ENCODE measurements around the gene TMEM63A. TPM values are rescaled to one million over a fixed set of nuclear protein-coding genes. Genes with fewer than 3 reads are reported as not detected.

Gene TMEM63A
- polyA plus RNA-seq, 1 of the 3 experiments (the other 2 are of a cell fraction), result 13.5 TPM

DNA sequence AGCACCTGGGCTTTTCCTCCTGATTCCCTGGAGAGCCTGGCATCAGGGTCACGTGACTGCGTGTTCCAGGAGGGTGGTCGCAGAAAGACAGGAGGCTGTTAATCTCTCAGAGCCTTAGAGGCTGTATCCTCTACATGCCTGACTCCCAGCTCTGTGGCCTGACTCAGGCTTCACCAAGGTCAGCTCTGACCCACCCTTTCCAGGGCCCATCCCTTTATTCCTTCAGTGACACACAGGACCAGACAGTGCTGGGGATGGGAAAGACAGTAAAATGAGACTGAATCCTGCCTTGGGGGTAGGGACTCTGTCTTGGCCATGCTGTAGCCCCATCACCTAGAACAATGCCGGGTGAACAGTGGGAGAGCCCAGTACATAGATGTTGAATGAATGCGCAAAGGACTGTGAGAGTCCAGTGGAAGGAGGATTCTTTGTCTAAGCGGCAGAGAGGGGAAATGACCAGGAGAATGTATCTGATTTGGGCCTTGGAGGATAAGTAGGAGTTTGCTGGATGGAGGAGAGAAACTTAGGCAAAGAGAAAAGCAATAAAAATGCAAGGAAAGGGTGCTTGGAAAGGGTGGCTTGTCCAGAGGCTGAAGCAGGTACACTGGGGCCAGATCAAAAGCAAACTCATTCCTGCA lies 39.3 kb downstream of the TMEM63A start (continued):
- no peak for TF ChIP-seq CHD2 (IDR thresholded peaks at IDR 0.05; ENCODE audit: low read length, partially characterized antibody)
- TF ChIP-seq GABPA (IDR thresholded peaks at IDR 0.05; ENCODE audit: low read depth), result no peak
- no peak for TF ChIP-seq FOSL2 (IDR thresholded peaks at IDR 0.05; ENCODE audit: borderline replicate concordance, low read depth)

DNA sequence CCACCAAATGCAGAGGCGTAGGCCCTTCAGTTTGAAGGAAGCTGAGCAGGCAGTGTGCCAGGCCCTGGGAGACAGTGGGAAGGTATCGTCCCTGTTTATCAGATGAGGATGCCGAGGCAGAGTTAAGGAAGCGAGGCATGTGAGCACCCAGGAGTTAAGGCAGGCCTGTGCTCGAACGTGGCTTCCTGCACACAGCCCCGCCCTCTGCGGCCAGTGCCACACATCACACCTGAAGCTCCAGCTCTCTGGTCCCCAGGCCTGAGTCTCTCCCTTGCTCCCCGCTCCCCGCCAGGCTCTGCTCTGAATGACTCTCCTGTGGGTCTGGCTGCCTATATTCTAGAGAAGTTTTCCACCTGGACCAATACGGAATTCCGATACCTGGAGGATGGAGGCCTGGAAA lies 40.1 kb downstream of the TMEM63A start:
- H3K9me3 ChIP-seq, result no peaks in the 10 kb centered on the region
- H3K36me3 ChIP-seq (replicated peaks in 1 of 2; ENCODE audit: control insufficient read depth in 1 of 2, insufficient read depth in 2 of 2, low read length in 1 of 2), result peaks cover 10 to 32% of the 10 kb centered on the region in 2 experiments
- no peak for DNase-seq
- H3K9ac ChIP-seq, result no peak overlapping the region
- peaks cover 0 to 7% of the 10 kb centered on the region in 2 experiments; a peak in 1 of 4 replicates for H3K4me1 ChIP-seq (ENCODE audit: control insufficient read depth in 1 of 2, insufficient read depth in 2 of 2, low read depth in 1 of 2, low read length in 1 of 2)
- H4K20me1 ChIP-seq (ENCODE audit: insufficient read depth), result no peaks in the 10 kb centered on the region
- no peak overlapping the region for H3K4me3 ChIP-seq (ENCODE audit: low read depth in 2 of 2, low read length in 1 of 2)
- H3K27me3 ChIP-seq (ENCODE audit: insufficient read depth), result no peaks in the 10 kb centered on the region
- ChIA-PET CTCF (interaction anchor here (0.9 to 1.5 kb wide), 2 partner anchors 99 to 367 kb away, joined by 4 to 6 read pairs; partner anchors contain the start of gene LEFTY2), POLR2A (no interaction called here)
- 98% methylated on average over 10 of the region's 12 CpGs for WGBS (ENCODE audit: low lambda C conversion rate)
- H2AFZ ChIP-seq (ENCODE audit: low read depth), result no peak overlapping the region
- no peaks in the 10 kb centered on the region for H3F3A ChIP-seq (replicated peaks; ENCODE audit: insufficient read depth)
- H3K79me2 ChIP-seq (ENCODE audit: insufficient read depth), result no peaks in the 10 kb centered on the region
- H3K27ac ChIP-seq (ENCODE audit: low read depth in 2 of 2, low read length in 1 of 2), result no peak overlapping the region
- H3K4me2 ChIP-seq, result no peak overlapping the region
- no peaks in the 10 kb centered on the region for H3K9me2 ChIP-seq
- no peak for TF ChIP-seq MXI1 (IDR thresholded peaks at IDR 0.05; ENCODE audit: low read depth, low read length)
- no peak for TF ChIP-seq MAX (IDR thresholded peaks at IDR 0.05; ENCODE audit: low read depth)
- TF ChIP-seq REST (IDR thresholded peaks at IDR 0.05; ENCODE audit: low read depth, low read length), result no peak
- TF ChIP-seq RAD21 (IDR thresholded peaks at IDR 0.05; ENCODE audit: low read length), result no peak
- TF ChIP-seq RFX5 (IDR thresholded peaks at IDR 0.05; ENCODE audit: low read length), result no peak
- no peak for TF ChIP-seq ELF1 (IDR thresholded peaks at IDR 0.05)
- TF ChIP-seq NRF1 (IDR thresholded peaks at IDR 0.05; ENCODE audit: low read depth, low read length), result no peak
- no peak for TF ChIP-seq RCOR1 (IDR thresholded peaks at IDR 0.05; ENCODE audit: low read length)

DNA sequence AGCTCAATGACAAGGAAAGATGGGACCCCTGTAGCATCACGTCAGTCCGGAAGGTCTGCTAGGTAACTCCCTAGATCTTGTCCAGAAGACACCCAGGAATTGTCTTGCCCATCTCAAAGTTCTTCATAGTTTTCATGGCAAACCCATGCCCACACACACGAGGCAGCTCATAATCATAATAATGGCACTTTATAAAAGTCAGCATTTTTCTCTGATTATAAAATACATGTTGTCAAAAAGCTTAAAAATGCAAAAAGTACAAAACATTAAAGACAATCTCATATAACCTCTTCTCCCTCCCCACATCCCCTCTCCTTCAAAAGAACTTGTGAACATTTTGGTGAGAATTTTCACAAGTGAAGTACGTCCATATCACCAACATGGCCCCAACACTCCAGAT lies 41.5 kb downstream of the TMEM63A start:
- H3K9me2 ChIP-seq, result no peaks in the 10 kb centered on the region
- no peaks in the 10 kb centered on the region for H3K79me2 ChIP-seq (ENCODE audit: insufficient read depth)
- no peak overlapping the region for H3K27ac ChIP-seq (ENCODE audit: low read depth in 2 of 2, low read length in 1 of 2)
- H3K4me3 ChIP-seq (ENCODE audit: low read depth in 2 of 2, low read length in 1 of 2), result no peak overlapping the region
- ChIA-PET POLR2A (no interaction called here), CTCF (interaction anchor here (1.0 to 2.0 kb wide), 2 partner anchors 144 to 366 kb away, joined by 3 to 12 read pairs; no protein-coding TSS in a partner anchor)
- H3K9me3 ChIP-seq, result no peaks in the 10 kb centered on the region
- WGBS (ENCODE audit: low lambda C conversion rate), result 96% methylated on average over 4 of the region's 4 CpGs
- DNase-seq, result no peak
- H3K27me3 ChIP-seq (ENCODE audit: insufficient read depth), result no peaks in the 10 kb centered on the region
- H3F3A ChIP-seq (replicated peaks; ENCODE audit: insufficient read depth), result no peaks in the 10 kb centered on the region
- no peak overlapping the region for H2AFZ ChIP-seq (ENCODE audit: low read depth)
- no peaks in the 10 kb centered on the region for H4K20me1 ChIP-seq (ENCODE audit: insufficient read depth)
- H3K9ac ChIP-seq, result no peak overlapping the region
- peaks cover 17 to 23% of the 10 kb centered on the region in 2 experiments for H3K36me3 ChIP-seq (replicated peaks in 1 of 2; ENCODE audit: control insufficient read depth in 1 of 2, insufficient read depth in 2 of 2, low read length in 1 of 2)
- H3K4me2 ChIP-seq, result no peak overlapping the region
- peaks cover 0 to 4% of the 10 kb centered on the region in 2 experiments; a peak in 1 of 4 replicates for H3K4me1 ChIP-seq (ENCODE audit: control insufficient read depth in 1 of 2, insufficient read depth in 2 of 2, low read depth in 1 of 2, low read length in 1 of 2)
- TF ChIP-seq SMC3 (IDR thresholded peaks at IDR 0.05; ENCODE audit: low read depth, low read length) (no peak), MEF2A (IDR thresholded peaks at IDR 0.05; ENCODE audit: borderline replicate concordance, low read depth) (no peak), RCOR1 (IDR thresholded peaks at IDR 0.05; ENCODE audit: low read length) (no peak), TEAD4 (IDR thresholded peaks at IDR 0.05; ENCODE audit: borderline replicate concordance, insufficient read depth) (no peak), NRF1 (IDR thresholded peaks at IDR 0.05; ENCODE audit: low read depth, low read length) (no peak), REST (IDR thresholded peaks at IDR 0.05; ENCODE audit: low read depth, low read length) (no peak), TCF12 (IDR thresholded peaks at IDR 0.05) (no peak)
- TF ChIP-seq, protein P1, sequence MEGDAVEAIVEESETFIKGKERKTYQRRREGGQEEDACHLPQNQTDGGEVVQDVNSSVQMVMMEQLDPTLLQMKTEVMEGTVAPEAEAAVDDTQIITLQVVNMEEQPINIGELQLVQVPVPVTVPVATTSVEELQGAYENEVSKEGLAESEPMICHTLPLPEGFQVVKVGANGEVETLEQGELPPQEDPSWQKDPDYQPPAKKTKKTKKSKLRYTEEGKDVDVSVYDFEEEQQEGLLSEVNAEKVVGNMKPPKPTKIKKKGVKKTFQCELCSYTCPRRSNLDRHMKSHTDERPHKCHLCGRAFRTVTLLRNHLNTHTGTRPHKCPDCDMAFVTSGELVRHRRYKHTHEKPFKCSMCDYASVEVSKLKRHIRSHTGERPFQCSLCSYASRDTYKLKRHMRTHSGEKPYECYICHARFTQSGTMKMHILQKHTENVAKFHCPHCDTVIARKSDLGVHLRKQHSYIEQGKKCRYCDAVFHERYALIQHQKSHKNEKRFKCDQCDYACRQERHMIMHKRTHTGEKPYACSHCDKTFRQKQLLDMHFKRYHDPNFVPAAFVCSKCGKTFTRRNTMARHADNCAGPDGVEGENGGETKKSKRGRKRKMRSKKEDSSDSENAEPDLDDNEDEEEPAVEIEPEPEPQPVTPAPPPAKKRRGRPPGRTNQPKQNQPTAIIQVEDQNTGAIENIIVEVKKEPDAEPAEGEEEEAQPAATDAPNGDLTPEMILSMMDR (IDR thresholded peaks at IDR 0.05), result no peak

All from SK-N-SH (cell line).